GM19452 (cell line): Measurements from ENCODE around the gene RASA3.

ENCODE experiments used
- ATAC-seq: cut with Tn5 transposase; IDR thresholded peaks from one replicate; pipeline ENCODE4 v1.9.1; 2021; ENCODE audit not compliant: unreplicated experiment

RASA3 gene

GRCh38 chr13:114010401-114011101, 121.9 kb downstream of the RASA3 start:
- no peak for ATAC-seq

DNA sequence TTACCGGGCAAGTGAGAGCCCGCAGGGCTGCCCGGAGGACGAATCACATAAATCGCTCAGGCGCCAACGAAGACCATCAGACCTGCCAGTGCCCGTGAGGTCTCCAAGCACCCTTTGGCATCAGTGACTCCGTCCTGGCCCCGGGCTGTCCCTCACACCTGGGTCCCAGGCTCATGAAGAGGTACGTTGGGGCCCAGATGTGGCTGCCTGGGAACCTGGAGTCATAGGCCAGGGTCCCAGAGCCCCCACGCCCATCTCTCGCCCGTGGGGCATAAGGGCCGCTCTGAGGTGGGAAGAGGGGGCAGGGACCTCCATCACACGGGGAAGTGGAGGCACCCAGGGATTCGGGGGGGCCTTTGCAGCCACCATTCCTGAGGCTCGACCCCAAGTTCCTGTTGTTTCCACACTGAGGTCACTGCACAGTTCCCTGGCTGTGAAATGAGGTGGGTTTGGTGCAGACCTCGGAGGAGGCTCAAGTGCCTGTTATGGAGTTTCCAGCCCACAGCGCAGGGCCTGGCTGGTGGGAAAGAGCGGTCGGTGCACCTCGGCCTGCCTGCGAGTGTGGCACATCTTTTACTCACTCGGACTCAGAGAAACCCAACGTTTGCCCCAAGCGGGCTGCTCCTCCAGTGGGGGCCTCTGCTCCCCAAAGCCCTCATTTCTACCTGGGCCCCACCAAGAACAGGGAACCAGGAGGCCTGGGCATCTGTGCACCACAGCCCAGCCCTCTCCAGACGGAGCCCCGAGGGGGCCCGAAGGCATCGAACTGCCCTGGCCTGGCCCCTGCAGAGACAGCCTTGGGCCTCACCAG, 122.6 kb downstream of the RASA3 start:
- ATAC-seq, result no peak

GRCh38 chr13:114008964-114009589, 123.3 kb downstream of the RASA3 start:
- no peak for ATAC-seq

DNA sequence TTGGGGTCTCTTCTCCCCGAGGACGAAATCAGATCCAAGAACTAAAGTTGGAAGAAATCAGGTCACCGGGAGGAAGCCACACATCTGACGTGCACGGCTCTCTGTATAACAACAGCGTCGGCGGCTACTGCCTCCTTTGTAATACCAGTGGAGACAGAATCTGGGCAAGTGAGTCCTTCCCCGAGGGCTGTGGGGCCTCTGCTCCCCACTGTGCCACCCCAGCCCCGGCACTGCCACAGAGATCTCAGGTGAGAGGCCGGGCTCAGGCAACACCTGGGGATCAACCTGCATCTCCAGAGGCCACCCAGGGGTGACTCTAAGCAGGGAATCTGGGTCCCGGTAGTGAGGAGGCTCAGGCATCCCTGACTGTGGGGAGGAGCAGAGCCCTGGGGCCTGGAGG, 124.9 kb downstream of the RASA3 start:
- ATAC-seq, result no peak

DNA sequence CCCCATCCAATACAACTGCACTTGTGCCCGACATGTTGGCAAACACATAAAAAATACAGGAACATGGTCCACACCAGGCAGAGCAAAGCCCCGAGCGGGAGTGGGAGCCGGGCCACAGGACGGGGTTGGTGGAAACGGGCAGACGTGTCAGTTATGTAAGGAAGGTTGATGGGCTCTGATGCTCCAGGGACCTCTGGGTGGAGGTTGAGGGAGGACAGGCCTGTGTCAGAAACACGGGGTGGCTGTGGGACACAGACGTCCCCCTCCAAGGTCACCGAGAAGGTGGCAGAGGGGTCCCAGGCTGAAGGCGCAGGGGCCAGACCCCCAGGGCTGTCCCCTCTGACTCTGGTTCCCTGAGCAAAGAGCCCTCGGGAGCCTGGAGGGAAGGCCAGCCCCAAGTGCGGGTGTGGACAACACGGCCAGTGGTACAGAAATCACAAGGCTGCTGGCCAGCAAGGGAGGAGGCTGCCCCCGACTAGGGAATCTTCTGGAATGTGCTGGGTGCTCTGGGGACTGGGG, 127.2 kb downstream of the RASA3 start:
- ATAC-seq, result no peak

- ATAC-seq, result no peak
Measured at GRCh38 chr13:114004420-114005205, 127.8 kb downstream of the RASA3 start.

DNA sequence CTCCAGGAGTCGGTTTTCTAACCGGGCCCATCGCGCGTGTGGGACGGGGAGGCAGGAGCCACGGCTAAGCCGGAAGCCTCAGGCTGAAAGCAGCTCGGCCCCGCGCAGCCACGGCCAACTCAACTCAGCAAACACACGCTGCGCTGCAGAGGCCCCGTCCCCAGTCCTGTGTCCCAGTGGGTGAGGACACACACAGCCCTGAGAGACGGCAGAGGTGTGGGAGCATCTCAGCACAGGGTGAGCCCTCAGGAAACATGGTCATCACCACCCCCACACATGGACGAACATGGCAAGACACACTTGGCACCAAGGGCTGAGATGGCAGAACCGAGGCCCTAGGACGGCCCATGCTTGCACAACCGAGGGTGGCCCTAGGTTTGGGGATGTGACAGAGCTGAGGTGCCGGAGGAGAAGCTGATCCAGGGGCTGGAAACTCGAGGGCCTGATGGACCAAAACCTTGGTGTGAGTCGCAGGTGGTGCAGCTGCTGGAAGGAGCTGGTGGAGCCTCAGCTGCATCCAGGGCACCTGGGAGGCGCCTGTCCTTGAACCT, 129.6 kb downstream of the RASA3 start:
- ATAC-seq, result no peak

DNA sequence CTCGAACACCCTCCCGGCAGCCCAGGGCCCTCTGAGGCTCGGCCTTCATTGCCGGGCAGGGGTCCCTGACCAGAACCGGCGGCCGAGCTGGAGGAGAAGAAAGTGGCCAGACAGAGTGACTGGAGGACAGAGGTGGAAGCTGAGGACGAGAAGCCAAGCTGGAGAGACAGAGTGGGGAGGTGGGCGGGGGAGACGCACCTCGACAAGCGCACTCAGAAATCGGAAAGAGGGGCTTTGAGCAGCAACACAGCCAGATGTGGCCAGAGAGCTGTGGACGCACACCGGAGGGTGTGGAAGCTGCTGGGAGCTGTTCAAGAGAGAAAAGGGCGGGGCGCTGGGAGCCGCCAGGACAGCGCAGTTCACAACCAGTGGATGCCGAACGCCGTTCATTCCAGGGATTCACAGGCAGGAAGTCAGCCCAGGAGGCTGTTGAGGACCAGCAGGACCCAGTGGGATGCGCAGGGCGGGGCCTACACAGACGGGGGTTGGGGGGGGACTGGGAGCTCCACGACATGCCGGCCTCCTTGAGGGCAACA, 130.3 kb downstream of the RASA3 start:
- ATAC-seq, result no peak

DNA sequence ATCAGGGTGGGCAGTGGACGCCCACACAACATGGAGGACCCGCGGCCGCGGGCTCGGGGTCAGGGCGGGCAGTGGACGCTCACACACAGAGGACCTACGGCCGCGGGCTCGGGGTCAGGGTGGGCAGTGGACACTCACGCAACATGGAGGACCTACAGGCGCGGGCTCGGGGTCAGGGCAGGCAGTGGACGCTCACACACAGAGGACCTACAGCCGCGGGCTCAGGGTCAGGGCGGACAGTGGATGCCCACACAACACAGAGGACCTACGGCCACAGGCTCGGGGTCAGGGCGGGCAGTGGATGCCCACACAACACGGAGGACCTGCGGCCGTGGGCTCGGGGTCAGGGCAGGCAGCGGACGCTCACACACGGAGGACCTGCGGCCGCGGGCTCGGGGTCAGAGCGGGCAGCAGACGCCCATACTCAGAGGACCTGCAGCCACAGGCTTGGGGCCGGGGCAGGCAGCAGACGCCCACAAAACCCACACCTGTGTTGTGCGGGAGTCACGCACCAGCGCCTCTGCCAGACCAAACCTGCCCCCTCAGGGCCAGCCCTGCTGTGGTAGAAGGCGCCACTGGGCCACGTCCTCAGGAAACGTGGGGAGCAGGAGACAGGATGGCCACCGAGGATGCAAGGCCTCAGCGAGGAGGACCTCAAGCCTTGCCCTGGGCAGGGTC, 131.0 kb downstream of the RASA3 start:
- no peak for ATAC-seq

- ATAC-seq, result no peak
Measured at GRCh38 chr13:114000151-114001040, 132.0 kb downstream of the RASA3 start.

- no peak for ATAC-seq
Measured at GRCh38 chr13:113999618-113999910, 132.9 kb downstream of the RASA3 start.

DNA sequence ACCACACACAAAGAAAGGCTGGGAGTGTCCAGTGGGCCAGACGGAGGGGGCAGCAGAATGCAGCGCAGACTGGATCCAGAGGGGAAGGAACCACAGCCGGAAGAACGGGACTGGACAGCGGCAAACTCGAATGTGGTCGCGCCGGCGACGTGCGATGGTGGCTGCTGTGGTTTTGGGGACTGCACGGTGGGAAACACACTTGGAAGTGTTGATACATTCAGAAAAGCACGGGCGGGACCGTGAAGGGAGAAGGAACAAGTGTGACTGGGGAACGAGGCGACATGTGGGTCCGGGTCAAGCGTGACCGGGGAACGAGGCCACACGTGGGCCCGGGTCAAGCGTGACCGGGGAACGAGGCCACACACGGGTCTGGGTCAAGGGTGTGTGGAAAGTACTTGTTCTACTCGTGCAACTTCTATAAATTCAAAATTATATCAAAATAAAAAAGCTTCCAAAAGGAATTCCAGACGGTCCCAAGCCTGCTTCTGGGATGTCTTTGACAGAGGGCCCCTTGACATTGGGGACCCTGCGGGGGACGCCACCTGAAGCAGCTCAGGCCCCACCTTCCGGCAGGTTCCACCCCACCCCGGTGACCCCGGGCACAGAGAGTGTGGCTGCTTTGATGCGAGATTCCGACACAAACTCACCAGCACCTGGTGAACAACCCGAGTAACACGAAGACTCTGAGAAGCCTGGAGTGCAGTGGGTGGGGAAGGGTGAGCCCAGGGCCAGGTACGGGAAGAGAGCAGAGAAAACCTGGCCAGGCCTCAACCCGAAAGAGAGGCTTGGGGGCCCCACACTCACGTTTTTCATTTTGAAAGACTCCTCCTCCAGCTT, 133.4 kb downstream of the RASA3 start:
- ATAC-seq, result no peak

GRCh38 chr13:113997845-113998751, 134.3 kb downstream of the RASA3 start:
- no peak for ATAC-seq

- no peak for ATAC-seq
Measured at GRCh38 chr13:113996912-113997745, 135.3 kb downstream of the RASA3 start.

GRCh38 chr13:113996081-113996911, 136.1 kb downstream of the RASA3 start:
- no peak for ATAC-seq
